Measurements from ENCODE around the gene ATF1. TPM values are rescaled to one million over a fixed set of nuclear protein-coding genes. Genes with fewer than 3 reads are reported as not detected.

ATF1 gene
- total RNA-seq, 1 donor from 2014 or later = 30.3 TPM

DNA sequence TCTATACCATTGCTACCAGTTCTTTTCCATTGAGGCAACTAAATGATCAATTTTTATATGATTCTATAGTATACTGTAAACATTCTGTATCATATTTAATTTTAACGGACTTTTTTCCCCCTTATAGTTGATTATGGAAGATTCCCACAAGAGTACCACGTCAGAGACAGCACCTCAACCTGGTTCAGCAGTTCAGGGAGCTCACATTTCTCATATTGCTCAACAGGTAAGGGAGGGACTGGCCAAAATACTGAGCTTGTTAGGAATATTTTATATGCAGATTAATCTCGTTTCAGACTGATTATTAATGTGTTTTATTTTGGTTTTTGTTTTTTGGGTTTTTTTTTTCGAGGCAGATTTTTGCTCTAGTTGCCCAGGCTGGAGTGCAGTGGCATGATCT lies 16.1 kb downstream of the ATF1 start:
- H3K27ac Mint-ChIP-seq (ENCODE audit: unreplicated experiment) = no peak overlapping the region
- H3K4me3 Mint-ChIP-seq (ENCODE audit: unreplicated experiment) = no peak overlapping the region
- H3K36me3 Mint-ChIP-seq (ENCODE audit: unreplicated experiment) = peaks cover 9% of the 10 kb centered on the region
- TF ChIP-seq, protein P1, sequence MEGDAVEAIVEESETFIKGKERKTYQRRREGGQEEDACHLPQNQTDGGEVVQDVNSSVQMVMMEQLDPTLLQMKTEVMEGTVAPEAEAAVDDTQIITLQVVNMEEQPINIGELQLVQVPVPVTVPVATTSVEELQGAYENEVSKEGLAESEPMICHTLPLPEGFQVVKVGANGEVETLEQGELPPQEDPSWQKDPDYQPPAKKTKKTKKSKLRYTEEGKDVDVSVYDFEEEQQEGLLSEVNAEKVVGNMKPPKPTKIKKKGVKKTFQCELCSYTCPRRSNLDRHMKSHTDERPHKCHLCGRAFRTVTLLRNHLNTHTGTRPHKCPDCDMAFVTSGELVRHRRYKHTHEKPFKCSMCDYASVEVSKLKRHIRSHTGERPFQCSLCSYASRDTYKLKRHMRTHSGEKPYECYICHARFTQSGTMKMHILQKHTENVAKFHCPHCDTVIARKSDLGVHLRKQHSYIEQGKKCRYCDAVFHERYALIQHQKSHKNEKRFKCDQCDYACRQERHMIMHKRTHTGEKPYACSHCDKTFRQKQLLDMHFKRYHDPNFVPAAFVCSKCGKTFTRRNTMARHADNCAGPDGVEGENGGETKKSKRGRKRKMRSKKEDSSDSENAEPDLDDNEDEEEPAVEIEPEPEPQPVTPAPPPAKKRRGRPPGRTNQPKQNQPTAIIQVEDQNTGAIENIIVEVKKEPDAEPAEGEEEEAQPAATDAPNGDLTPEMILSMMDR (IDR thresholded peaks at IDR 0.05) = no peak
- H3K4me1 Mint-ChIP-seq (ENCODE audit: unreplicated experiment) = peaks cover 5% of the 10 kb centered on the region
- no peak for DNase-seq (ENCODE audit: extremely low spot score, unreplicated experiment)
- no peaks in the 10 kb centered on the region for H3K9me3 Mint-ChIP-seq (ENCODE audit: unreplicated experiment)
- H3K27me3 Mint-ChIP-seq (ENCODE audit: unreplicated experiment) = no peaks in the 10 kb centered on the region

DNA sequence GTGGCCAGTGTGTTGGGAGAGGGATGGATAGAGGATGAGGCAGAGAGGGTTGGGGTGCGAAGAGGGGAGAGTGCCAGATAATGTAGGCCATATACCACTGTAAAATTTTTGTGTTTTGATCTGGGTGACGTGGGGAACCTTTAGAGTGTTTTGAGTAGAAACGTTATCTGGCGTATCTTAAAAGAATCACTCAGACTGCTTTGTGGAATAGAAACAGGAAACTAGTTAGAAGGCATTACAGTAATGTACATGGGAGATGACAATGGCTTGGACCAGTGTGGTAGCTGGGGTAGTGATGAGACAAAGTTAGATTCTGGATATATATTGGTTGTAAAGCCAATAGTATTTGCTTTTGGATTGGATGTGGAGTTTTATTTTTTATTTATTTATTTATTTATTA lies 20.6 kb downstream of the ATF1 start:
- peaks cover 12% of the 10 kb centered on the region for H3K9me3 Mint-ChIP-seq (ENCODE audit: unreplicated experiment)
- peaks cover 19% of the 10 kb centered on the region for H3K36me3 Mint-ChIP-seq (ENCODE audit: unreplicated experiment)
- TF ChIP-seq, protein P1 (IDR thresholded peaks at IDR 0.05) = no peak
- DNase-seq (ENCODE audit: extremely low spot score, unreplicated experiment) = no peak
- H3K4me1 Mint-ChIP-seq (ENCODE audit: unreplicated experiment) = peaks cover 33% of the 10 kb centered on the region
- H3K27ac Mint-ChIP-seq (ENCODE audit: unreplicated experiment) = no peak overlapping the region
- H3K4me3 Mint-ChIP-seq (ENCODE audit: unreplicated experiment) = no peak overlapping the region
- H3K27me3 Mint-ChIP-seq (ENCODE audit: unreplicated experiment) = no peaks in the 10 kb centered on the region

DNA sequence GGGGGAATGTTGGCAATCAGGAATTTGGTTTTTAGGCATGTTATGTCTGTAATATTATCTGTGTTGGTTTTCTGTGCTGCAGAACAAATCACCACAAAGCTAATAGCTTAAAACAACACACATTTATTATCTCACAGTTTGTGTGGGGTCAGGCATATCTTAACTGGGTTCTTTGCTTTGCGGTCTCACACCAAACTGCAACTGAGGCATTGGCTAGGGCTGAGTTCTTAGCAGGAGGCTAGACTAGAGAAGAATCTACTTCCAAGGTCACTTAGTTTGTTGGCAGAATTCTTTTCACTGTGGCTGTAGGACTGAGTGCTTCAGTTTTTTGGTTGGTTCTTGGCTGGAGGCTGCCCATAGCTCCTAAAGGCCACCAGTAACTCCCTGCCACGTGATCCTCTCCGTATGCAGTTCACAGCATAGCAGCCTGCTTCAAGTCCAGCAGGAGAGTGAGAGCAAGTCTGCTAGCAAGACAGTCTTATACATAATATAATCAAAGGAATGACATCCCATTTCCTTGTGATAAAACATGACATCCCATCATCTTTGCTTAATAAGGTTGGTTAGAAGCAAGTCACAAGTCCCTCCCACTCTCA lies 21.6 kb downstream of the ATF1 start:
- no peak for DNase-seq (ENCODE audit: extremely low spot score, unreplicated experiment)
- TF ChIP-seq, protein P1 (IDR thresholded peaks at IDR 0.05) = no peak
- Mint-ChIP-seq H3K27me3 (ENCODE audit: unreplicated experiment) (no peaks in the 10 kb centered on the region), H3K27ac (ENCODE audit: unreplicated experiment) (peak overlapping the region; percentile 91), H3K36me3 (ENCODE audit: unreplicated experiment) (peaks cover 19% of the 10 kb centered on the region), H3K4me3 (ENCODE audit: unreplicated experiment) (no peak overlapping the region), H3K4me1 (ENCODE audit: unreplicated experiment) (peaks cover 34% of the 10 kb centered on the region), H3K9me3 (ENCODE audit: unreplicated experiment) (peaks cover 12% of the 10 kb centered on the region)

DNA sequence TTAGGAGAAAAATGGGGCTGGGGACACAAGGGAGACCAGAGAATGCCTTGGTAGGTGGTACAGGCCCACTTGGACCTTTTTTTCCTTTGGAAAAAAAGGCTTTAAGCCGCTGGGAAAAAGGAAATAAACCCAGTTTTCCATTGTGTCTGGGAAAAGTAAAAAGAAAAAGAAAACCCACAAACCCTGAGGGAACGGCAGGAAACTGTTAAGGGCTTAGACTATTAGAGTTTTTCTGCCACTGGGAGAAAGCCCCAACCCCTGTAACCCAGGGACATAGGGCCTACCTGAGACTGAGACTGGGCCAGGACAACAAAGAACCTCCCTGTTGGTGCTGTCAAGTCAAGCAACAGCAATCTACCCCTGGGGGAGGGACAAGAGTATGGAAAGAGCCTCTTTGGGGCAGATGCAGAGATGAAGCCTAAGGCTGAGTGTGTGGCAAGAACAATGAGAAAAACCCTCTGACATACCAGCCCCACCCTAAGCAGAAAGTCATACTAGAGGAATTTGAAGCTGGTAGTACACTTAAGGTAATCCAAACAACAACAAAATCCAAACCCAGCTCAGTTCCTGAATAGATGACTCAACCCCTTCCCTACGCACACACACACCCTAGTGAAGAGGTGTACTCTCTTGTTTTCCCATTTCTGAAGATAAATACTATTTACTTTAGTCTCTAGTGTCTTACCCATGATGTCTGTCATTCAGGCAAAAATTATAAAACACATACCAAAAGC lies 22.8 kb downstream of the ATF1 start:
- Mint-ChIP-seq H3K36me3 (ENCODE audit: unreplicated experiment) (peaks cover 18% of the 10 kb centered on the region), H3K27me3 (ENCODE audit: unreplicated experiment) (no peaks in the 10 kb centered on the region), H3K4me3 (ENCODE audit: unreplicated experiment) (no peak overlapping the region), H3K27ac (ENCODE audit: unreplicated experiment) (peak overlapping the region; percentile 91), H3K4me1 (ENCODE audit: unreplicated experiment) (peaks cover 34% of the 10 kb centered on the region), H3K9me3 (ENCODE audit: unreplicated experiment) (peaks cover 12% of the 10 kb centered on the region)
- DNase-seq (ENCODE audit: extremely low spot score, unreplicated experiment) = no peak
- TF ChIP-seq, protein P1 (IDR thresholded peaks at IDR 0.05) = no peak

DNA sequence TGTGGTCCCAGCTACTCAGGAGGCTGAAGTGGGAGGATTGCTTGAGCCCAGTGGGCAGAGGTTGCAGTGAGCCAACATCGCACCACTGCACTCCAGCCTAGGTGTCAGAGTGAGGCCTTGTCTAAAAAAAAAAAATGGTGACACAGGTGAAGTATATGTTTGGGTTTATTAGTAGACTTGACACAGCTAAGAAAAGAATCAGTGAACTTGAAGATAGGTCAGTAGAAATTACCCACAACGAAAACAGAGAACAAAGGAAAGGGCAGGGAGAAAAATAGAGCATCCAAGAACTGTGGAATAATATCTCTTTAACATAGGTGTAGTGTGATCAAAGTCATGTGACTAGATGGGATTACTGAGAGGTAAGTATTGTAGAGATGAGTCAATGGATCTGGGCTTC lies 23.7 kb downstream of the ATF1 start:
- Mint-ChIP-seq H3K36me3 (ENCODE audit: unreplicated experiment) (peaks cover 15% of the 10 kb centered on the region), H3K4me1 (ENCODE audit: unreplicated experiment) (peaks cover 37% of the 10 kb centered on the region), H3K9me3 (ENCODE audit: unreplicated experiment) (peaks cover 12% of the 10 kb centered on the region), H3K4me3 (ENCODE audit: unreplicated experiment) (no peak overlapping the region), H3K27me3 (ENCODE audit: unreplicated experiment) (no peaks in the 10 kb centered on the region), H3K27ac (ENCODE audit: unreplicated experiment) (no peak overlapping the region)
- DNase-seq (ENCODE audit: extremely low spot score, unreplicated experiment) = no peak
- TF ChIP-seq, protein P1 (IDR thresholded peaks at IDR 0.05) = no peak

All from osteocyte (in vitro differentiated cells).